Loucy (cell line): ENCODE measurements around the gene HABP2.

Experiments used
- CTCF ChIP-seq: fragments of 200-600 bp; sonication (generic); conservative IDR thresholded peaks from 2 replicates; pipeline ENCODE4 v1.5.1; 2014; ENCODE audit warnings: mild to moderate bottlenecking, antibody characterized with exemption, low read length
- EZH2phosphoT487 ChIP-seq: fragments of 200-600 bp; IDR thresholded peaks from 2 replicates; pipeline ENCODE4 v1.6.1; 2018; ENCODE audit warnings: antibody characterized with exemption, mild to moderate bottlenecking, moderate library complexity, borderline replicate concordance

GRCh38 chr10:113503930-113504329 lies 48.9 kb upstream of the HABP2 start:
- TF ChIP-seq CTCF = no peak
- TF ChIP-seq EZH2phosphoT487 = no peak
